Activated effector memory CD4-positive, alpha-beta T cell treated with Interleukin-2 at 50 U/mL for 16 hours (primary cell): ENCODE results near the gene ACADL.

Experiments
- DNase-seq: peaks from one replicate; pipeline ENCODE4 v3.0.0-alpha.2; 2020

The ACADL gene

DNA sequence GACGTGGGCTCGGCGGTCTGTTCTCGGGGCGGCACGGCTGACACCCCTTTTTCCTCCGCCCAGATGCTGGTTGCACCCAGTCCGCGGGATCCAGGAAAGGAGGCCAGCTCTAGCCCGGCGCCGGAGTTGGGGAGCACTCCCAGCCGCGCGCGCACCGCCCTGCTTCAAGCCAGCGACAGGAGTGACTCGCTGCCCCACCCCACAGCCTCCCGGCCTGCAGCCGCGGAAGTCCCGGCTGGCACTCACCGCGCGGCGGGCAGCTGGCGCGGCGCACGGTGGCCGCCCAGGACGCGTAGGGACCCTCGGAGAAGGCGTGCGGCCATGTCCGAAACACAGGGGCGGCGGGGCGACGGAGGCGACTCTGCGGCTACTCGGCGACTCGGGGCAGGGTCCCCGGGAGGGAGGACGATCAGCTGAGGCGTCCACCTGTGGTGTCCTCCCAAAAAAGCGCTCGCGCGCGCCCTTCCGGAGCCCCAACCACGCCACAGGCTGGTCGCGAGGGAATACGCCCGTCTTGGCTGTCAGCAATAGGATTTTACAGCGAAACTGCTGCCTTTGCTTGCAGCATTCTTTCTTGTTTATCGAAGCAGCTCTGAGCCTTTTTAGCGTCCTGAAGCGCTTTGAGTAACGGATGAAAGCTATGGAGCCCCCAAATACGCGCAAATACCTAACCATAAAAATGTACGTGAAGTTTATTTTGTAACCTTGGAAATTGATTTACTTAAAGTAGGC lies at the start of gene ACADL:
TSS of gene ACADL (minus strand) at position 507 of the 732 bp plus-strand sequence. CDS start at position 323, 184 bp downstream.
- no peak for DNase-seq

DNA sequence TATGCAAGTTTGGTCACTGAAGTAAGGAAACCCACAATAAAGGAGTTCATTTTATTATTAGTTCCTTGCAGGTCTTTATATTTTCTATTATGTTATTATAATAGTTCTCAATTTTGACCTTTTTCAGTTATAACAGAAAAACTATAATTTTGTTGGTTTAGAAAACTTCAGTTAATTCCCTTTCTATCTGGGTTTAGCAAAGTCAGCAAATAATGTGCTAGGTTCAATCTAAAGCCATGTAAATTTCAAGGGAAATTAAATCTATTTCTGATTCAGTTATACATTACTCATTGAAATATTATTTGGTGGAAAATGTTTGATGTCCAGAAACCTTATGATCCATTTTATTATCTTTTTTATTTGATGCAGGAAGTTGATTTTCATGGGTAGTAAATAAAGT lies 46.1 kb upstream of the ACADL start:
- DNase-seq, result no peak

DNA sequence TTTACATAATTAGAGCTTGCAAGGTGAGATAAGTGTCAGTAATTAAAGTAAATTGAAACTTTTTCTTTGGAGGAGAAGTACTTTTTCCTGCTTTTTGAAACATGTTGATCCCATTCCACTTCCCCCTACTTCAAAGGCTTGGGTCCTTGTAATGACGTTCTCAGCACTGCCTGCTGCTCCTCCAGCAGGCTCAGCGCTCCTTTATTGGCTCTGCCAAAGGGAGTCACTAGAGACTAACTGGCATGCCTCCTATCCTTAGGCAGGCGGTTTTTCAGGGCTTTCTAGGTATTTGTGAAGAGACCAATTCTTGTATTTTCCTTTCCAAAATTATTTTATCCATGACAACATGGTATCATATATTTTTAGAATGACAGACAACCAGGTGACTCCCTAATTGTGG lies 43.9 kb upstream of the ACADL start:
- DNase-seq, result no peak

DNA sequence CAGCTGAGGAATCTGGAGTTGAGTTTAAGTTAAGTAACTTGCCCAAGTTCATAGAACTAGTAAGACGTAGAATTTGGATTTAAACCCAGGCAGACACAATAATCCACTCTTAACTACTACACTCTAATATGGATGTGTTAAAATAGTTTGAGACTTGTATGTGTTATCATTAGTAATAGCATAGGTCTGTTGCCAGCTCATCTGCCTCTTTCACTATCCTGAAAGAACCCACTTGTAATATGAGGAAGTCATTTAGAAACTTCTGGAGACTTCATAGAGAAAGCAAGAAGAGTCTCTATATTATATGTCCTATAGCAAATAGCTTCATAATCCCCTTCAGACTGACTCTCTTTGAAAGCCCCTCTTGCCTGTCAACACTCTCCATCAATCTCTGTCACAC lies 43.0 kb upstream of the ACADL start:
- no peak for DNase-seq

DNA sequence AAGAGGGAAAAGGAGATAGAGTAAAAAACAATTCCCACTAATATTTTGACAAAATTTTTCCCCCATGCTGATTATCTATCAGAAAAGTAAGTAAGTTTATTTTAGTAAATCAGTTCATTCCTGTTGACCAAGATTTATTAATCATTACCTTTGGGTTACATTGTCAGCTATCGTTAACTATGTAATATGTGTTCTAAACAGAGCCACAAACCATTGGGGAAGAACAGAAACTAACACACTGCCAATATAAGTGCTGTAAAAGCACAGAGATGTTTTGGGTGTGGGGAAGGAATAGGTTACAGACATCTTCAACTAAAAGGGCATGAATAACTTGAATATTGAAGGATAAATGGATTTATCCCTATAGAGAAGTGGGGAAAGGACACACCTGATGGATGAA lies 42.5 kb upstream of the ACADL start:
- DNase-seq, result no peak

DNA sequence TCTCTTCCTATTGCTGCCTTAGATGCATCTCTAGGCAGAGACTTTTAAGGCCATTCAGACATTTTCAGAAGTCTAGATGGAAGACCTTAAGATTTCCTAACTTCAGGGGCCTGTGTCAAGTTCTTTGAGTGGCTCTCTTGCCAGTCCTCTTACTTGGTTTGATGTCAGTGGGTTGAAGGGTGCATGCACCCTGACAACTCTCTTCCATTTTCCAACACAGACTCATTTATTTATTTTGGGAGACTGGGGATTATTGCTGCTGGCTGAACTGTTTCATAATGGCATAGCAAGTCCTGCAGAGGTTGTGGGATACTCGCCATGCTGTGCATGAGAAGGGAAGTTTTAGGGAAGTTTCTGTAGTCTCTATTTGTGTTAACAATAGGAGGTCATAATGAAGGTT lies 39.0 kb upstream of the ACADL start:
- no peak for DNase-seq

DNA sequence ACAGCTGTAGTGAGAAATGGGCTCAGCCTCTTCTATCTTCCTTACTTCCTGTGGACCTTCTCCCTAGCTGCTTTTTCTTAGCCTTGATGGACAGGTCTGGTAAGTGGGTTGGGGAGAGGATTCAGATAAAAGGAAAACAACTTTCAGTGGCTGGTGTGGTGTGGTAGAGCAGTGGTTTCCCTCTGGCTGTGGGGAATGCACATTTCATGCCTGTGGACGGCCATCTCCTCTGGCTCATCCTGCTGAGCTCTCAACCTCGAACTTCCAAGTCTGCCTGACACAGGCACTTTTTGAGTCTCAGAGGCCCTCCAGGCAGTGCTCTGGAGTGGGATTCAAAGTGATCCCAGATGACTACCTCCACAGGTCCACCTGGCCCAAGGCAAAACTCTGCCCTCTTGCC lies 38.6 kb upstream of the ACADL start:
- DNase-seq, result no peak

DNA sequence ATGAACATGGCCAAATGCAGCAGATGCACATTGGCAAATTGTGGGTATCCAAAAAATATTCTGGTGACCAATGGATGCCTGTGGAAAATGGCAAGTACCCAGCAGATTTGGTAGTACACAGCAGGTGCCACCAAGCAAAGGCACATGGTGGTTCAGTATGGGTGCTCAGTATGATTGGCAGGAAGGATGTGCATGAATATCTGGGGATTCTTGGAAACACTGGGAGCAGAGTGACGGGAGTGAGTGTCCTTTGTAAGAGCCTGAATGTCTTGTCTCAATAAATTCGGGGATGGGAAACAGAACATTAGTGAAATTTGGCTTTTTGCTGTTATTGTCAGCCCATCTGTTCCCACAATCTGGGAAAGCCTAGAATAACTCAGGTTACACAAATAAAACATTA lies 36.8 kb upstream of the ACADL start:
- no peak for DNase-seq

DNA sequence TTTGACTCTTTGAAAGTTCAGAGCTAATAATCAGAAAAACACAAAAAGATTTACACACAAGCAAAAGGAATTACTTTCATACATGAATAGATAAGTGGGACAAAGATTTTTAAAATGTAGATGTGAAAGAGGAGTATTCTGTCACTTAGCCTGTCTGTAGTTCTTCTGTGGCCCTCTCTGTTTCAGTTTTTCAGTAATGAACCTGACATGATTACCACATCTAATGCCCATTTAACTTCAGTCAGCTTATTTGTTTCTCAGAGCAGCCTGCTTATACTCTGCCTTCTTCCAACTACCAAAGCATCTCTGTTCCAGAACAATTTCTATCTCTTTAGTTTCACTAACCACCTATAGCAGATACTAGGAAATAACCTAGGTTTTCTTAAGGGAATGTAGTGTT lies 34.4 kb upstream of the ACADL start:
- DNase-seq, result no peak

DNA sequence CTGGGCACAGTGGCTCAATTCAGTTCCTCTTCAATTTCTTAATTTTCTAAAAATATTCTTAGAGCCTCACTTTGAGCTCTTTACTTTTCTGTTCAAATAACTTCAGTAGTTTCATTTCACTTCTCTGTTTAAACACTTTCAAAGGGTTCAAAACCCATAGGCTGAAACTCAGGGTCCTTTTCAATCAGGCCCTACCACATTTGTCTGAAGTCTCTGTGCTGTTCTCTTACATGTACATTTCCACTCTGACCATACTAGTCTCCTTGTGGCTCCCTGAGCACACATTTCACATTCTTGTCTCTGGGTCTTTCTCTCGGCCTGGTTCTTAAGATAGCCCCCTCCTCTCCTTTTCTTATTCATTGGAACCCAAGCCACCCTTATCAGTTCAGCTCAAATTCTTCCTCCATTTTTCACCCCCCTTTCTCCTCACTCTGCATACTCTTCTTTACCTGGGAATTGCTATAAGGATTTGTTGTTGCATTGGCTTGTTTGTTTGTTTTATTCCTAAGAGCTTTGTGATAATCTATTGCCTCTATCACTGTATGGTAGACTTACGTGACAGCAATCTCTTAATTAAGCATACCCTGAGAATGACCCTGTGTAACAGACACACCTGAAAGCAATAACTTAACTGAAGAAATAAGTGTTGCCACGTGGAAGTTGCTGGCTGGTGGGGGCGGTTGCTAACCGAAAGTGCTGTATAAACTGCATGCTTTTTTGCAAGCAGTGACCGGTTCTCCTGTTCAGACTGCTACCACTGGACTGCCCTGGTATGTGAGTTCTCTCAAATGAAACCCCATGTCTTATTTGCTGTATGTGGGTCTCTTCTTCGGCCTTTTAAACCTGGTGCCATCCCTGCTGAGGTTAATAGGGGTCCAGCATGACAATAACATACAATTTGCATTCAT lies 27.7 kb upstream of the ACADL start:
- DNase-seq, result no peak

DNA sequence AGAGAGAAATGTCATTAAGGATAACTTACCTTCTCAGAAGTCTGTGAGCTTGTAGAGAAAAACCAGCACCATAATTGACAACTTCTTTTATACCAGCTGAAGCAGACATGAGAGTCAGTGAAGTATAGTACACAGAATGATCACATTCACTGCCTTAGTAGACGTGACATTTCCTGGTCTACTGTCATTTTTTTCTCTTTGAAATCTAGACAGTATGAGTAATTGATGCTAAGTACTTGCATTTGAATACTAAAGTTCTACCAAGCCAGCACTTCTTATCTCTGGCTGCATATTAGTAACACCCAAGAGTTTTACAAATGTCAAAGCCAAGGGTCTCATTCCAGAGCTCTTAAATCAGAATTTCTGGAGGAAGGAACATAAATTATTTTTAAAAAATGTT lies 25.4 kb upstream of the ACADL start:
- no peak for DNase-seq

DNA sequence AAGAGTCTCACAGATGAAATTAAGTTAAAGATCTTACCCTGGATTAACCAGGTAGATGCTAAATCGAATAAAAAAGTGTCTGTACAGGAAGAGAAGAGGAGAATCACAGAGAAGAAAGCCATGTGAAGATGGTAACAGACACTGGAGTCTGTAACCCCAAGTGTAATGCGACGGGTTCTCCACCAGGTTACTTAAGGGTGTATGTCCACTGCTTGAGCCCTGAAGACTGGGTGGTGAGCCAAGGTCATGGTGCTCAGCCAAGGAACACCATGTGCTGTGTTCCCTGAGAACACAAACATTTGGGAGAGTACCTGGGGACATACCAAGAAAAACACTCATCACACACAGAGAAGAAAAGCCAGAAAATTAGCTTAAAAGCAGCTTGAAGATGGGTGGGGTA lies 8.2 kb upstream of the ACADL start:
- DNase-seq, result no peak

DNA sequence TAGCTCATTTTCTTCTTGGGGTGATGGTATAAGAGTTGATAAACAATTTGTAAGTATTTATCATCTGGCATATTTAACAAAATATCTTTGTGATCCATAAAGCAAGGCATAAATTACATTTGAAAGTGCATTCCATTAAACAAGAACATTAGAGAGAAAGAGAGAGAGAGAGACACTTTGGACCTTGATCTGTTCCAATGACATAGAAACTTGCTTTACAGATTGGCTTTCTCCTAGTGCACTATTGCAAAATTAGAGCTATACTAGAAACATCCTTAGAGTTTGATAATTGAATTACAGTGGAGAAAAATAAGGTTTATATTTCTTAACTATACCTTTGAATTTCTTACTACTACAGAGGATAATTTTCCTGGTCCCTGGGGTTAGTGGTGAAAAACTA lies 5.7 kb upstream of the ACADL start:
- DNase-seq, result no peak

DNA sequence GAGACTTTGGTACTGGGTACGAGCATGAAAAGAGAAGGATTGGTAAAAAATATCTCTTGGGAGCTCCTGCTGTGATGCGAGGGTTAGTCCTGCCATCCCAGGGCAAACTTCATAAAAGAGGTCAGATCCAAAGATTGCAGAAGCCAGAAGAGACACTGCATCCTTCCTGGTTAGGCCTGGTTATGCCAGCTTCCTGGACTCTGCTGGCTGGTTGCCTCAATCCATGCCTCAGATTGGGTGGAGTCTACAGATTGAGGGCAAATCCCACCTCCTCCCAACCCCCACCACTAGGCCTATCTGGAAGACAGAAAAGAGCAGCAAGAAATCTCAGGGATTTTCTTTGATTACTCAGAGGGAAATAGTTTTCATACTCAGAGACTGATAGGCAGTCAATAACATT lies 5.3 kb upstream of the ACADL start:
- DNase-seq, result no peak

DNA sequence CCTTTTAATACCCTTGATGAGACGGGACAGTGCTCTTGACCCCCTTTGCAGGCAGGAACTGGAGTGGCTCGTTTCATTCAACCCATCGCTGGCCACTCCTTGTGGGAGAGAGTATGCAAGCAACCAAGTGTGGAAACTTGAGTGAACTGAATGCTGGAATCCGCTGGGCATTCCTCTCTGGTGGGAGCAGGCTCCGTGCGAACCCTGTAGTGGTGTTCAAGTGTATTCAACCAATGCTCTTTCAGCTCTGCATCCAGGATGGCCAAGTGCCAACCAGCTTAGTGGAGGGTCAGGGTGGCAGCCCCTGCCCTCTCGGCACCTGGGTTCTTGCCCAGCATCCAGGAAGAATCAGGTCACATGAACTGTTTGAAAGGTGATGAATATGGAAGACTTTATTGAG lies 3.3 kb upstream of the ACADL start:
- no peak for DNase-seq

DNA sequence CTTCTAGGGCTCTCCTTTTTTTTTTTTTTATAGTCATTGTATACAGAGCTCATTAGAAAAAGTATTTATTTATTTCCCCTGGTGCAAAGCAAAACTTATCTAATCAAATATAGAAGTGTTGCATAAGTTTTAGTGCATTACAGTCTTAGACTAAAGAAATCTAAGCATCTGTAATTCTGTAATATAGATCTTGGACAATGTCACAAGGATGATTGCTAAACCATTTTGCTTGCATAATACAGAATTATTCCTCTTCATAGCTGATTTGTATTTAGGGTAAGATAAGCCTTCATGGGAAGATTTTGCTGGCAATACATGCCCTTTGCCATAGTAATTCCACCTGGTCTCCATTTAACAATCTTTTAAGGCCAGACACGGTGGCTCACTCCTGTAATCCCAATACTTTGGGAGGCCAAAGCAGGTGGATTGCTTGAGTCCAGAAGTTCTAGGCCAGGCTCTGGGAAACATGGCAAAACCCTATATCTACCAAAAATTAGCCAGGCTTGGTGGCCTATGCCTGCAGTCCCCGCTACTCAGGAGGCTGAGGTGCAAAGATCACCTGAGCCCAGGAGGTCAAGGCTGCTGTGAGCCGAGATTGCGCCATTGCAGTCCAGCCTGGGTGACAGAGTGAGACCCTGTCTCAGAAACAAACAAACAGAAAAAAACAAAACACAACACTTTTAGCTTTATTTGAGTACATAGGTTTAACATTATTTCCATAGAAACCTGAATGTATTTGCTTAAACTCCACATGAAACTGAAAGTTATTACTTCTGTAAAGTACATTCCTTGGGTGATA lies 2.2 kb upstream of the ACADL start:
- DNase-seq, result no peak

DNA sequence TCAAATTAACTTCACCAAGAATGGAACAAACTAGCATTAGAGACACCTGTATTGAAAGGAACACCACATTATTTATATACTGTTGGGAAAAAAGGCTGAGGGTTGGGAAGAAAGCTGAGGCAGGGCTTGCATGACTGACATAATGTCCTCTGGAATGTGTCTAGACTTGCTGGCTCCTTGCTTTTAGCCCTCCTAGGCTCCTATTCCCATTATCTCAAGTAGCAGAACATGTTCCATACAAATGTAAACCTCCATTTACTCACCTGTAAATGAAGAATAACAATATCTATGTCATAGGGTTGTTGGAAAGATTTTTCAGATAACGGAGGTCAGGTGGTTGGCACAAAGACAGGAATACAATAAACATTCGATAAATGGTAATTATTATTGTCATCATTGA lies 976 bp upstream of the ACADL start:
- no peak for DNase-seq

DNA sequence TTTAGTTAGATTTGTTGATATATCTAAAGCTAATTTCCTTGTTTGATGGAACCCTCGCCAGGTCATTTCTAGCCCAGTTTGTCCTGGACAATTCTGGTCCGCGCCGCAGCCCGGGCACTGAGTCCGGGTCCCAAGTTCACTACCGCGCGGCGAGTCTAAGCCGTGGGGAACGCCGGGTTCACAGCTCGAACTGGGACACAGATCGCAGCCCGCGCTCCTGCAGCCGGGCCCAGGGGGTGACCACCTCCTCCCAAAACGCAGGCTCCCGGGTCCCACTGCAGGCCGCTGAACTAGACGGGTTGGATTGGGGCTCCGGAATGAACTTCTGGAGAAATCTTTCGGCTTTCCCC lies 681 bp downstream of the ACADL start:
- DNase-seq, result no peak

DNA sequence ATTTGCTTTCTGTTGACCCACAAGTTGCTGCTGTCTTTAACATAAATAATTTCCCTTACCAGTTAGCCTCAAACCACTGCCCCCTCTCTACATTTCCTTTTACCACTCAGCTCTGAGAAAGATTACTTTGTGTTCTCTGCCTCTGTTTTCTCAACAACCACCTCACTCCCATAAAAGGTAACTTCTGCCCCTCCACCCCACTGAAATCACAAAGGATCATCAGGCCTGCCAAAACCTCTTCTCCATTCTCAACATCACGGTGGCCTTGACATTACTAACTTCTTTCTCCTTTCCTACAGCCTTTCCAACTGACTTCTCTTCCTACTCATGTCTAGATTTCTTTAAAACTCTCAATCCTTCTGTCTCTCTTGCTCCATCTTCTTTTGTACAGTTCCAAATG lies 10.1 kb downstream of the ACADL start:
- no peak for DNase-seq

DNA sequence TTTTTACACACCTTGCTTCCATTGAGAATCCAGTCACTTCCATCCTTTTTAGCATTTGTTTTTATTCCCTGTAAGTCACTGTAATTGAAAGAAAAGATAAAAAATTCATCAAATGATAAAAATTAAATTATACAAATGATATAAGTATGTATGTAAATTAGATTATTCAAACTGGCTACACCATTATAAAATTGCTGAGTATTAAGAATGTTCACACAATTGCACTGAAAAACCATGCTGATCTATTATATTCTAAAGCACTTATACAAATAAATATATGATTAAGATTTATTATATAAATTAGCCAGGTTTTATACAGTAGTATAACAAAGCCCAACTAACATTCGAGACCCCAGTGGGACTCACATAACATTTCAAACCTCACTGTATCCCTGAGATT lies 15.1 kb downstream of the ACADL start:
- DNase-seq, result no peak

DNA sequence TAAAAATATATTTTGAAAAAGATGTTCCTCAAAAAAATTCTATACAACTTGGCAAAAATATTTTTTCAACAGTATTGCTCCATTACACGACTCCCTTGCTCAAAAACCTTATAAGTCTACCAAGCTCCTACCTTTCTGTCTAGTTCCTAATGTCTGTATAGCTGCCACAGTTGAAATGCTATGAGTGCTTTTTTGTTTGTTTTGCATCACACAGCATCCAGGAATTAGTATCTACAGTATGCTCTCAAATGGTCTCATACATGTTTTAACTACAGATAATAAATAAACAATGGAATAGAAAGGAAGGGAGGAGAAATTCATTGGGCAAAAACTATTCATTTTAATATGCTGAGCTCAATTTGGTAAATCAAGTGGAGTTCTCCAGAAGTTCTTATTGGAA lies 17.3 kb downstream of the ACADL start:
- DNase-seq, result no peak

DNA sequence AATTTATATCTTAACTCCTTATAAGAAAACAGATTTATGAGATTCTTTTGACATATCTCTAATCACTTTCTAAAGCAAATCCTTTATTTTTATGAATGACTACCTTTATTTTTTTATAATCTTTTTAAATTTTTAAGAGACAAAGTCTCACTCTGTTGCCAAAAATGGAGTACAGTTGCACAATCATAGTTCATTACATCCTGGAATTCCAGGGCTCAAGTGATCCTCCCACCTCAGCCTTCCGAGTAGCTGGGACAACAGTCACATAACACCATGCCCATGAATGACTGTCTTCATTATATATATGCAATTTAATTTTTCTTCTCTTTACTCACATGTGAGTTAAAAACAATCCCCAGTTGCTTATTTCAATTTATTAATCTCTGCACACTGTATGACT lies 21.7 kb downstream of the ACADL start:
- no peak for DNase-seq

DNA sequence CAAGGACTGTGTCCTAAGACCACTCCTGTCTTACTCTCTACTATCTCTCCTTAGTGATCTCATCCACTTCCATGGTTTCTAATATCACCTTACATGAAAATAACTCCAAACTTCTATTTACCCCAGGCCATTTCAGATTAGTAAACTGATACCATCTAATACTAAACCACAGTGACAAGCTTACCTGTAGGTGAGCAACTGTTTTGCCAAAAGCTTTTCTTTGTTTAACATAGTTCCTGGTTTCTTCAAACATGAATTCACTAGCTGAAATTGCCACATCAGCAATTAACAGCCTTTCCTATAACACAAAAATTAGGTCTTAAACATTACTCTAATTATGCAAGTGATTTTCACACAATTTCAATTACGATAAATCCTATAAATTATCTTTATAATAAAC lies 22.1 kb downstream of the ACADL start:
- no peak for DNase-seq

DNA sequence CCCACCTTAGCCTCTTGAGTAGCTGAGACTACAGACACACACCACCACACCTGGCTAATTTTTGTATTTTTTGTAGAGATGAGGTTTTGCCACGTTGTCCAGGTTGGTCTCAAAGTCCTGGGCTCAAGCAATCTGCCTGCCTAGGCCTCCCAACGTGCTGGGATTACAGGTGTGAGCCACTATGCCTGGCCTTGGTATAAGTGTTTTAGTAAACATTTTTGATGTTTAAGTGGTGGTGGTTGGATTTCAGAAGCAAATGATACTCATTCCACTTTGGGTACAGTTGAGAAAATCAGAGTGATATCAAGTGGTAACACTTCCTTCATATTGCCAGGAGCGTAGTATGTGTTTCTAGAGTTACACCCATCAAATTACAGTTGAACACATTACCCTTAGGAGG lies 25.4 kb downstream of the ACADL start:
- no peak for DNase-seq
